Coronary artery (tissue), 2 donors: ENCODE data around the gene TMPRSS13.

Source experiments
- DNase-seq: peaks from one replicate; pipeline ENCODE4 v3.0.0-alpha.2; 2017; ENCODE audit warnings: low spot score
- H3K27ac ChIP-seq, 2 donors: fragments of 200-600 bp; sonication (generic); one replicate each; pipeline ENCODE4 v1.5.1; 2016 to 2019
- H3K4me3 ChIP-seq: fragments of 200-600 bp; sonication (generic); 2 replicates; pipeline ENCODE4 v1.5.1; 2016; ENCODE audit warnings: mild to moderate bottlenecking, moderate library complexity
- TF ChIP-seq, protein P1 (sequence below): fragments of 200-600 bp; sonication (generic); IDR thresholded peaks from one replicate; pipeline ENCODE4 v1.5.1; 2019; ENCODE audit warnings: antibody characterized with exemption

TMPRSS13 gene

GRCh38 chr11:117900720-117901440, 28.3 kb downstream of the TMPRSS13 start:
- Histone ChIP-seq H3K4me3 (no peak overlapping the region), H3K27ac (peak overlapping the region in 1 of 2 donors; percentile 26)
- TF ChIP-seq, protein P1, sequence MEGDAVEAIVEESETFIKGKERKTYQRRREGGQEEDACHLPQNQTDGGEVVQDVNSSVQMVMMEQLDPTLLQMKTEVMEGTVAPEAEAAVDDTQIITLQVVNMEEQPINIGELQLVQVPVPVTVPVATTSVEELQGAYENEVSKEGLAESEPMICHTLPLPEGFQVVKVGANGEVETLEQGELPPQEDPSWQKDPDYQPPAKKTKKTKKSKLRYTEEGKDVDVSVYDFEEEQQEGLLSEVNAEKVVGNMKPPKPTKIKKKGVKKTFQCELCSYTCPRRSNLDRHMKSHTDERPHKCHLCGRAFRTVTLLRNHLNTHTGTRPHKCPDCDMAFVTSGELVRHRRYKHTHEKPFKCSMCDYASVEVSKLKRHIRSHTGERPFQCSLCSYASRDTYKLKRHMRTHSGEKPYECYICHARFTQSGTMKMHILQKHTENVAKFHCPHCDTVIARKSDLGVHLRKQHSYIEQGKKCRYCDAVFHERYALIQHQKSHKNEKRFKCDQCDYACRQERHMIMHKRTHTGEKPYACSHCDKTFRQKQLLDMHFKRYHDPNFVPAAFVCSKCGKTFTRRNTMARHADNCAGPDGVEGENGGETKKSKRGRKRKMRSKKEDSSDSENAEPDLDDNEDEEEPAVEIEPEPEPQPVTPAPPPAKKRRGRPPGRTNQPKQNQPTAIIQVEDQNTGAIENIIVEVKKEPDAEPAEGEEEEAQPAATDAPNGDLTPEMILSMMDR: no peak
- peak; percentile 53 for DNase-seq

GRCh38 chr11:117900121-117900648, 29.0 kb downstream of the TMPRSS13 start:
- no peak overlapping the region for H3K4me3 ChIP-seq
- TF ChIP-seq, protein P1: no peak
- H3K27ac ChIP-seq: peak overlapping the region in 1 of 2 donors; percentile 26
- peak; percentile 33 for DNase-seq

DNA sequence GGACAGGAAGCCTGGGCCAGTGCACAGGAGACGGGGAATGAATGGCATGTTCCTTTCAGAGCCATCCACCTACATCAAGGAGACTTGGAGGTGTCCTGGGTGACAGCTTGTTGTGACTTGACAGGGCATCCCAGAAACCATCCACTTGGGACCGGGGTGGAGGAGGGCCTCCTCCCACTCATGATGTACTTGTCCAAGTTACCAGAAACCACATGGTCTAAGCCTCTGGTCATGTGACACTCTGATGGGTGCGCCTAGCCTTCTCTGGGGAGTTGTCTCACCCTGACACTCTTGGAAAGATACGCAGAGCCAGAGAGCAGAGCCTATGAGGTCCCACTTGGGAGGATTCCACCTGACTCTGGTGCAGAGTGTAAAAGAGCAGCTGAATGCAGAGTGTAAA, 31.1 kb downstream of the TMPRSS13 start:
- H3K4me3 ChIP-seq: no peak overlapping the region
- H3K27ac ChIP-seq: no peak overlapping the region
- peak; percentile 62 for DNase-seq
- TF ChIP-seq, protein P1: no peak

DNA sequence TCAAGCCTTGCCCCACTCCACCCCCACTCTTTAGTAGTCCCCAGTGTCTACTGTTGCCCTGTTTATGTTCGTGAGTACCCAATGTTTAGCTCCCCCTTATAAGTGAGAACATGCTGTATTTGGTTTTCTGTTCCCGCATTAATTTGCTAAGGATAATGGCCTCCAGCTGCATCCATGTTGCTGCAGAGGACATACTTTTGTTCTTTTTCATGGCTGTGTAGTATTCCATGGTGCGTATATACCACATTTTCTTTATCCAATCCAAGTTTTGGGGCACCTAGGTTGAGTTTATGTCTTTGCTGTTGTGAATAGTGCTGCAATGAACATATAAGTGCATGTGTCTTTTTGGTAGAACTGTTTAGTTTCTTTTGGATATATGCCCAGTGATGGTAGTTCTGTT, 36.6 kb downstream of the TMPRSS13 start:
- H3K27ac ChIP-seq: no peak overlapping the region
- no peak overlapping the region for H3K4me3 ChIP-seq
- TF ChIP-seq, protein P1: no peak
- no peak for DNase-seq

- no peak overlapping the region for H3K4me3 ChIP-seq
- peak; percentile 14 for DNase-seq
- TF ChIP-seq, protein P1: no peak
- H3K27ac ChIP-seq: no peak overlapping the region
Measured at GRCh38 chr11:117891362-117891761, 37.8 kb downstream of the TMPRSS13 start.

DNA sequence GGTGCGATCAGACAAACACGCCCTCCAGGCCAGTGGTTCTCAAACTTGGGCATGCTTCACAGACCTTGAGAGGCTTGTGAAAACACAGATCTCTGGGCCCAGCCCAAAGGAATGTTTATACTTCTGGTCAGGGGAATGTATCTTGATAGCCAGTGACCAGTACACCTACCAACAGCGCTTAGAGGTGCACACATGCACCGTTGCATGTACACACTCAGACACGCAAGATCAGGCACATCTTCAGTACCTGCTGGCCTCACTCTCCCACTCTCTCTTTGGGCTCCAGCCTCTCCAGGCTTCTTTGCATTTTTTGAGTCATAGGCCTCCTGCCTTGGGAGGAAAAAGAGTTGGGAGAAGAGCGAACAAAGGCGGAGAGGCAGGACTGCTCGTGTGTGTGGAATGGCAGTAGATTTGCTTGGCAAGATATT, 41.0 kb downstream of the TMPRSS13 start:
- TF ChIP-seq, protein P1: no peak
- Histone ChIP-seq H3K27ac (no peak overlapping the region), H3K4me3 (no peak overlapping the region)
- peak; percentile 45 for DNase-seq
